GM21723 (cell line): ENCODE measurements around the gene SOX18.

Source experiments
- ATAC-seq: cut with Tn5 transposase; IDR thresholded peaks from one replicate; pipeline ENCODE4 v1.9.1; 2021; ENCODE audit warnings: mild to moderate bottlenecking, moderate library complexity; ENCODE audit not compliant: unreplicated experiment

SOX18 gene

DNA sequence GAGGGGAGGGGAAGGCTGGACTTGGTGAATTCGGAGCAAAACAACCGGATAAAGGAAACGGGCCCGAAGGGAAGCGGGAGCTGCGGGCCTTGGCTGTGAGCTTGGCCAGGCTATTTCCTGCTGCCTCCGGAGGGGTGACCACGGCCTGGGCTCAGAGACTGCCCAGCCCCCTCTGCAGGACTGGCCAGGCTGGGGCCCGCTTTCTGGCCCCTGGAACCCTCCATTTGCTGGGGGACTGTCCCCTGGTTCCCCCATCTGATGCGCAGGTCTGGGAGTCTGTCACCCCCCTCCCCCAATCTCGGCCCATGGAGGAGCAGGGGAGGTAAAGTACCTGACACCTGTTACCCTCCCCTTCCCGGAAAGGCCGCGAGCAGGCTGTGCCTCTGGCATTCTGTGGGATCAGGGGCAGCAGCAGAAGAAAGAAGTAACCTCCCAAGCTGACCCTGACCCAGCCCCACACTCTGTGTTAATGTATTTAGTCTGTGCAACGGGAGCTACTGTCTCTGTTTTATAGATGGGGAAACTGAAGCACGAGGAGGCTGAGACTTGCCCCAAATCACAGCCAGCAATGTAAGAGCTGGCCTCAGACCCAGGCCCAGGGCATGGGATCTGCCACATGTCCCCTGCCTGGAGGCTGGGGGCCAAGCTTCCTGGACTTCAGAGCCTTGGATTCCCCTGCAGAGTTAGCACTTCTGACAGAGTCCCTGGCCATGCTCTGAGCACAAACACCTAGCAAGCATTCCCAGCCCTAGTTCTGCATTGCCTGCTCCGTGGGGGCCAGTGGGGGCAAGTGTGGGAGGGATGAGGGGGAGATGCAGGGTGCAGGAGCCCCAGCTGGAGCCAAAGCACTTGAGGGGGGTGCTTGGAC lies 9.9 kb downstream of the SOX18 start:
- no peak for ATAC-seq

DNA sequence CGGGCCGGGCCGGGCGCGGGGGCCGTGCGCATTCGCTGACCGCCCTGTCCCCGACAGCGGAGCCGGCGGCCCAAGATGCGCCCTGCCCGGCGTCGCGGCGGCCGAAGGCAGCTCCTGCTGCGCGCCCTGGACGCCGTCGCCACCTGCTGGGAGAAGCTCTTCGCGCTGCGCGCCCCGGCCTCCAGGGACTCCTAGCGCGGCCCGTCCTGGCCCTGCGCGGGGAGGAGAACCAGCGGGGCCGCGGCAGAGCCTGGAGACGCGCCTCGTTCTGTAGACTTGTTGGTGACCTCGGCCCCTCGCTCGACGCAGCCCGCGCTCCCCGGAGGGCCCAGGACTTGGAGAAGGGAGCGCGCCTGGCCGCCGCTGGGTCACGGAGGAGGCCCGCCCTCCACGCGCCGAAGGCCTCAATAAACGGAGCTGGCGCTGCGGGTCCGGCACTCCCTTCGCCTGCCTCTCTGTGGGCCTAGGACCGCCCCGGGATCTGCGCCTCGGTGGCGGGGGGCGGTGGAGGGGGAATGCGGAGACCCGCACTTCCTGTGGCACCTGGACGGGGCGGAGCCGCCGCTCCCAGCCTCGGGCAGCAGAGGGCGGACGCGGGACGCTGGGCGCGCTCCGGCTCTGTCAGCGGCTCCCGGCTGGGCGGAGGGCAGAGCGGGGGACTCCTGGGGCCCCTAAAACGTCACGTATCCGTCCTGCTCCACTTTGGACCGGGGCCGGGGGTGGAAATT lies 10.7 kb downstream of the SOX18 start:
- peak; percentile 54 for ATAC-seq

DNA sequence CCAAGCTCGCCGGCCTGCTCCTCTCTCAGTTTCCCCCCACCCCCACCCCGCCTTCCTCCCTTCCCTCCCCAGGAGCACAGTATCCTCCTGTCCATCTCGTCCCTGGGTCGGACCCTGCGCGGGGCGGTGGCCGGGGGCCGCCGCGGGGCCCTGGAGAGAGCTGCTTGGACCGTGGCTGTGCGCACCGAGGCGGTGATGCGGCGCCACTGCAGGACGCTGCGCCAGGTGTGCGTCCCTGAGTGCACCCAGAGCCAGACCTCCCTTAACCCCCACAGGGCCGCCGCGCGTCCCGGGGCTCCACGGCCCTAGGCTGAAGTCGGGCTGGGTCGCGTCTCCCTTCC lies 11.2 kb downstream of the SOX18 start:
- ATAC-seq = peak; percentile 20

GRCh38 chr20:64037498-64038213 lies 11.8 kb downstream of the SOX18 start:
- no peak for ATAC-seq

GRCh38 chr20:64037199-64037497 lies 12.3 kb downstream of the SOX18 start:
- no peak for ATAC-seq

DNA sequence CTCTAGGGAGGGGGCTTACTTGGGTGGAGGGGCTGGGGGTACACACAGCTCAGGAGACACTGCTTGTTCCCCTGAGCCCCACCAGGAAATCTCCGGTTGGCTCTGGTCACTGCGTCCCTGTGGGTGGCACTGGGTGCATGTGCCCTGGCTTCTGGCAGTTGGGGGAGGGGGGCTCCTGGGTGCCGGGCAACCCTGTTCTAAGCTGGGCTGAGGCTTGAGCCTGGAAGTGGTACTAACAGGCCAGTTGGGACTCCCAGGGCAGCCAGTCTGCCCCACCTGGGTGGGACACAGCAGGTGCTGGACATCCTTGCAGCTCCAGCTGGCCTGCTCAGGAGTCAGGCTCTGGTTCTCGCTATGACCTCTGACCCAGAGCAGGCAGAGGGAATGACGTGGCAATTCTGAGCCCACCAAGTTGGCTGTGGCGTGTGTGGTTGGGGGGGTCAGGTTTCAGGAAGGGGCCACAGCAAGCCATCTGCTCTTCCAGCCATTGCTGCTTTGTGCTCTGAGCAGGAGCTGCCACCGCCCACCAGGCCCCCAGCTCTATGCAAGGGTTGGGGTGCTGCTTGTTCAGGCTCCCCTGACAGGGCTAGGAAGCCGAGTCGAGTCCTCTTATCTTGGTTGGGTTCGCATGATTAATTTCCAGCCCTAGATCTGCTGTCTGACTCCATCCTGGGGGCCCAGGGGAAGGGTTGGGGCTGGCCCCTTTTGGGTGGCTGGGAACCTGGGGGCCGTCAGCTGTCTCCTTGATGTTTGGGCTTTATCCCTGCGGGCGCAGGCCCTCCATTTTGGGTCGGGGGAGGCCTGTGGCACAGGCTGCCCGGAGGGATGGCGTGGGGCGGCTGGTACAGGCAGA lies 12.9 kb downstream of the SOX18 start:
- ATAC-seq = no peak

GRCh38 chr20:64035933-64036345 lies 13.5 kb downstream of the SOX18 start, which contains the start of gene C20orf204:
Gene C20orf204 (plus strand): TSS chr20:64036182. CDS start chr20:64036324, 142 bp downstream.
- no peak for ATAC-seq

DNA sequence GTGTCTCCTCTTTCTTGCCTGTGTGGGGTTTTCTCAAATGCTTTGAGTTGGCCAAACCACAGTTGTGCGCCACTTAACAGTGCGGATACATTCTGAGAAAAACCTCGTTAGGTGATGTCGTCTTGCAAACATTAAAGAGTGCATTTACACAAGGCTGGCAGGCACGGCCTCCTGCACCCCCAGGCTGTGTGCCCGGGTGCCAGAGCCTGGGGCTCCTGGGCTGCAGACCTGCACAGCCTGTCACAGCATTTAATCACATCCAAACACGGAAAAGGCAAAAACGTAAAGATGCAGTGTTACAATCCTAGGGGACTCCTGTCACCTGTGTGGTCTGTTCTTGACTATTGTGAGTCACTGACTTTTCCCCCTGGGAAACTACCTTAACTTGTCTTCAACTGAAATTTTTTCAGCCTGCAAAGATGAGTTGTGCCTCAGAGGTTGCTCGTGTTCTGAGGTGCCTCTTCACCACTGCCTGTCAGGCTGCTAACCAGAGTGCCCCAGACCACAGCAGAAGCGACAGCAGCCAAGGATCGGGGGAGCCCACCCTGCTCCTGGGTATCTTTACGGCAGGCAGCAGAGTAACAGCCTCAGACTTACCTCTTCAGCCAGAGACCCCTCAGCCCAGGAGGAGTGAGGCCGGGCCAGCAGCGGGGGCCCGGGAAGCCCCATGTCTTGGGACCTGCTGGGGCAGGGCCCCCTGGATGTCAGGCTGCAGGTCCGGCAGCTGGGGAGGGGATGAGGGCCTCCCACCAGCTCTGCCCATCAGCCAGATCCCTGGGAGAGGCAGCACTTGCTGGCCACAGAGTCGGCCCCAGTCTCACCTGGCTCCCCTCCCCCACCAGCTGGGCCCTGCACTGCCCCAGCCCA lies 14.1 kb downstream of the SOX18 start:
- no peak for ATAC-seq

- ATAC-seq = no peak
Measured at GRCh38 chr20:64033981-64034493, 15.4 kb downstream of the SOX18 start.

- no peak for ATAC-seq
Measured at GRCh38 chr20:64032706-64033624, 16.5 kb downstream of the SOX18 start.

DNA sequence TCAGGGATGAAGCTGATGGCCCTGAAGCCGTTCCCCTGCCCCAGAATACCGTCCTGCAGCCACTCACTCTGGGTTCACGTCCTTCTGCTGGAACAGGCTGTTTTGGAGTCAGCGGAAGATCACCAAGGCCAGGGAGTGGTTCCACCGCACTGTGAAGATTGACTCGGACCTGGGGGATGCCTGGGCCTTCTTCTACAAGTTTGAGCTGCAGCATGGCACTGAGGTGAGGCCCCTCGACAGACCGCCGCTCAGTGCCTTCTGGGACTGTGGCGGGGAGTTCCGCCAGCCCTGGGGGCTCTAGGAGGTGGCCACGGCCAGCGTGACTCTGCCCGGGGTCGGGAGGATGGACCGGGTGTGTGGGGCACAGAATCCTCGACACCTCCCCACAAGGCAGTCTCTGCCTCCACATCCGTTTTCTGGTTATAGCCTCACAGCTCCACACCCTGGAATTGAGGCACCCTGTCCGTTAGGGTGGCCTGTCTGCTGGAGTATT lies 17.6 kb downstream of the SOX18 start:
- ATAC-seq = no peak

GRCh38 chr20:64030371-64031134 lies 18.9 kb downstream of the SOX18 start:
- no peak for ATAC-seq

DNA sequence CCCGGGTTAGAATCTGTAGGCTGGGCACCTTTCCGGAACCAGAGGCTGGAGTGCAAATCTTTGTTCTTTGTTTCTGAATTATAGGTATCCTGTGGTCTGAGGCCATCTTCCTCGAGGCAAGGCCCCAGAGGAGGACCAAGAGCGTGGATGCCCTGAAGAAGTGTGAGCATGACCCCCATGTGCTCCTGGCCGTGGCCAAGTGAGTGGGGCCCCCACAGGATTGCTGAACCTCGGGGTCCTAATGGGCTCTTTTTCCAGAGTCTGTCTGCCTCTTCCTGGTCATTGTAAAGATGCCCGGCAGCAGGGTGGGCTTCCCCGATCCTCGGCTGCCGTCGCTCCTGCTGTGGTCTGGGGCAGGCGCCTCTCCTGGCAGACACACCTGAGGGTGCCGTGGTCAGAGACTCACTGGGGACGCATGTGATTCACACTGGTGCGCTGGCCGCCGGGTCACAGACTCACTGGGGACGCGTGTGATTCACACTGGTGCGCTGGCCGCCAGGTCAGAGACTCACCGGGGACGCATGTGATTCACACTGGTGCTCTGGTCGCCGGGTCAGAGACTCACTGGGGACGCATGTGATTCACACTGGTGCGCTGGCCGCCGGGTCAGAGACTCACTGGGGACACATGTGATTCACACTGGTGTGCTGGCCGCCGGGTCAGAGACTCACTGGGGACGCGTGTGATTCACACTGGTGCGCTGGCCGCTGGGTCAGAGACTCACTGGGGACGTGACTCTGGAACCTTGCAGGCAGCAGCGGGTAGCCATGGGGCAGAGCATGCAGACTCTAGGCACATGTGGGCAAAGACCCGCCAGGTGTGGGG lies 19.9 kb downstream of the SOX18 start:
- ATAC-seq = no peak

- no peak for ATAC-seq
Measured at GRCh38 chr20:64027981-64028685, 21.3 kb downstream of the SOX18 start.

- ATAC-seq = no peak
Measured at GRCh38 chr20:64025826-64026412, 23.5 kb downstream of the SOX18 start.
